Vagina (tissue), 2 donors: ENCODE data around the gene SSBP2.

Experiments used
- CTCF ChIP-seq, 3 experiments: fragments of 450-650 bp in 2 of 3; fragments of 200-600 bp in 1 of 3; sonication (generic) in 1 of 3; IDR thresholded peaks; one replicate each; pipeline ENCODE4 v1.5.1; 2017 to 2019; ENCODE audit warnings: antibody characterized with exemption in 3 of 3, mild to moderate bottlenecking in 2 of 3, moderate library complexity in 2 of 3
- POLR2AphosphoS5 ChIP-seq, 2 donors: sonication (generic); formaldehyde crosslinking; IDR thresholded peaks; one replicate each; pipeline ENCODE4 v1.9.0; 2017; ENCODE audit warnings: antibody characterized with exemption in 2 of 2, mild to moderate bottlenecking in 2 of 2, low read depth in 1 of 2; ENCODE audit not compliant: insufficient read depth in 1 of 2

GRCh38 chr5:81530919-81531318 is 220.0 kb downstream of the SSBP2 start:
- no peak for TF ChIP-seq CTCF (IDR thresholded peaks at IDR 0.05)
- no peak for TF ChIP-seq POLR2AphosphoS5 (IDR thresholded peaks at IDR 0.05; ENCODE audit: insufficient read depth in 1 of 2, low read depth in 1 of 2)
